Nephron (organoid): ENCODE data around the gene IRF2.

ENCODE experiments used
- H3K27ac Mint-ChIP-seq, 3 experiments: 2 replicates each; pipeline ENCODE4 v1.8.0; 2020; ENCODE audit warnings: mixed read lengths in 3 of 3, mild to moderate bottlenecking in 2 of 3, moderate library complexity in 1 of 3
- H3K27me3 Mint-ChIP-seq: 2 replicates; pipeline ENCODE4 v1.8.0; 2021; ENCODE audit warnings: low read depth, mild to moderate bottlenecking, moderate library complexity, mixed read lengths
- H3K36me3 Mint-ChIP-seq: 2 replicates; pipeline ENCODE4 v1.8.0; 2020; ENCODE audit warnings: low read depth, mixed read lengths
- H3K4me1 Mint-ChIP-seq: 2 replicates; pipeline ENCODE4 v1.8.0; 2020; ENCODE audit warnings: mixed read lengths
- H3K4me3 Mint-ChIP-seq, 3 experiments: 2 replicates each; pipeline ENCODE4 v1.8.0; 2020; ENCODE audit warnings: mild to moderate bottlenecking in 3 of 3, mixed read lengths in 3 of 3, moderate library complexity in 2 of 3
- H3K9me3 Mint-ChIP-seq: 2 replicates; pipeline ENCODE4 v1.8.0; 2020; ENCODE audit warnings: mixed read lengths
- CTCF ChIP-seq, 3 experiments: fragments of 200-600 bp; sonication (generic); IDR thresholded peaks; one replicate each; pipeline ENCODE4 v1.5.0; 2021; ENCODE audit warnings: antibody characterized with exemption in 3 of 3; ENCODE audit not compliant: unreplicated experiment in 3 of 3

IRF2 gene

GRCh38 chr4:184479516-184479950 is 5.2 kb upstream of the IRF2 start:
- Mint-ChIP-seq H3K9me3 (peaks cover 7% of the 10 kb centered on the region), H3K27ac (no peak overlapping the region), H3K4me1 (peaks cover 26% of the 10 kb centered on the region), H3K36me3 (peaks cover 4% of the 10 kb centered on the region), H3K4me3 (no peak overlapping the region), H3K27me3 (peaks cover 6% of the 10 kb centered on the region)
- no peak for TF ChIP-seq CTCF (IDR thresholded peaks at IDR 0.05; ENCODE audit: unreplicated experiment in 3 of 3)

DNA sequence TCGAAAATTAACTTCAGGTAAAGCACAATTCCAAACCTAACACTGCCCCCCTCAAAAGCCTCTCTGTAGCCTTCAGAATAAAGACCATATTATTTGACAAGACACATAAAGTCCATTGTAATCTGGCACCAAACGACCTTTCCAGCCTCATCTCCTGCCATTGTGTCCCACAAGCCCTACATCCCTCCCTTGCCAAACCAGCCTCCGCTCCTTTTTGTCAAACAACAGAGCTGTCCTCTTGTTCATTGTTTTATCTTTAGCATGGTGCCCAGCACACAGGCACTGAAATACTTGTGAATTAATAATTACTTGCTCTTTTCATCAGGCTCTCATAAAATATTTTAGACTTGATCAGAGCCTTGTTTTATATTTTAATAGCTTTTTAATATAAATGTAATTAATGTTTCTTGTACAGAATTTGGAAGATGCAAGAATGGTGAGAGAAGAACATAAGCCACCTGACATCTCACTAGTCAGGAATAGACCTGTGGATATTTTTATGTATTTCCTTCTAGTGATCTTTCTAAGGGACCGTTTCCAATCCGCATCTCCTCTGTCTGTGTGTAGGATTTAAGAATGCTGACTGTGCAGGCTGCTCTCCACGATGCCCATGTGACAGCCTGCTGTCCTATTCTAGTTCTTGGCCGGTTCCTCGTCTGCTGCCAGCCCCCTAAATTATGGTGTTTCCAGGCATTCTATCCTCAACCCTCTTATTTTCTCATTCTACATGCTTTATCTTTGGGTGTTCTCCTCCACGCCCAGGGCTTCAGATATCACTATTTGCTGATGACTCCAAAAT is 3.0 kb upstream of the IRF2 start:
- peak overlapping the region; percentile 60 to 68 (median 62) for H3K27ac Mint-ChIP-seq
- H3K9me3 Mint-ChIP-seq = no peaks in the 10 kb centered on the region
- no peak for TF ChIP-seq CTCF (IDR thresholded peaks at IDR 0.05; ENCODE audit: unreplicated experiment in 3 of 3)
- peaks cover 6% of the 10 kb centered on the region for H3K27me3 Mint-ChIP-seq
- peak overlapping the region; percentile 62 to 79 (median 73) for H3K4me3 Mint-ChIP-seq
- no peaks in the 10 kb centered on the region for H3K36me3 Mint-ChIP-seq
- H3K4me1 Mint-ChIP-seq = peaks cover 26% of the 10 kb centered on the region

DNA sequence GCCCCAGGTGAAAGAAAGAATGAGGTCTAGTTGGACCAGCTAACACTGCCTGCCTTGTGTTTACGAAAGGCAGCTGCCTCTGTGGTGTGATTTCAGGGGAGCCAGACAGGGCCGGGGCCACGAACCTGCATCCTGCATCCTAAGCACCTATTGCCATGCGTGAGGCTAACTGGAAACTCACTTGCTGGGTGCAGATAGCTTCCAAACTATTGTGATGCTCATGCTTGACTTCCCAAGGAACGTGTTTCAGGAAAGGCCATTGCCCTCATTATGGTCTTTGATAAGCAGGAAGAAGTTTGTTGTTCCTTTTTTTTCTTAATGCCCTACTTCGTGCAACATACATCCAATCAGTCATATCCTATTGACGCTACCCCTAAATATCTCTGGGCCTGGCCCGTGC is 2.3 kb upstream of the IRF2 start:
- Mint-ChIP-seq H3K27me3 (peaks cover 6% of the 10 kb centered on the region), H3K36me3 (no peaks in the 10 kb centered on the region), H3K9me3 (no peaks in the 10 kb centered on the region), H3K27ac (peak overlapping the region; percentile 59 to 85 (median 68)), H3K4me3 (peak overlapping the region; percentile 68 to 79 (median 73)), H3K4me1 (peaks cover 33% of the 10 kb centered on the region)
- TF ChIP-seq CTCF (IDR thresholded peaks at IDR 0.05; ENCODE audit: unreplicated experiment in 3 of 3) = no peak

GRCh38 chr4:184475498-184475897 is 1.1 kb upstream of the IRF2 start:
- TF ChIP-seq CTCF (IDR thresholded peaks at IDR 0.05; ENCODE audit: unreplicated experiment in 3 of 3) = no peak
- Mint-ChIP-seq H3K9me3 (no peaks in the 10 kb centered on the region), H3K27me3 (peaks cover 2% of the 10 kb centered on the region), H3K27ac (peak overlapping the region; percentile 98 to 99 (median 99)), H3K4me1 (peaks cover 33% of the 10 kb centered on the region), H3K36me3 (no peaks in the 10 kb centered on the region), H3K4me3 (peak overlapping the region; percentile 98 to 100 (median 99))

DNA sequence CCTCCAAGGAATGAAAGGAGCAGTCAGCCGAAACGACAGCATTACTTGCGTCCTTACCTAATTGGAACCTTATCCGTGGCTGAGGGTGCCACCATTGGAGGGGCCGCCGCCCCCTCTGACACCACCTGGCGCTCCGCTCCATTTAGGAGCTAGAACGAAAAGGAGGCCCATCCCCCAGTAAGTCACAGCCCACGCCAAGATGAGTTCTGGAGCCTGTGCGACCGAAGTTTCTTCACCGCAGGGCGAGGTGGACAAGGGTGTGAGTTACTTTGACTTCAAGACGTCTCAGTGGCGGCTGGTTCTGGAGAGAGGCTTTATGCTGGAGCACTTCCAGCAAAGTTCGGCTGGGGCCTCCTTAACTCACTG is 729 bp upstream of the IRF2 start:
- peak overlapping the region; percentile 98 to 100 (median 99) for H3K4me3 Mint-ChIP-seq
- no peaks in the 10 kb centered on the region for H3K36me3 Mint-ChIP-seq
- no peaks in the 10 kb centered on the region for H3K27me3 Mint-ChIP-seq
- peak overlapping the region; percentile 98 to 99 (median 99) for H3K27ac Mint-ChIP-seq
- no peak for TF ChIP-seq CTCF (IDR thresholded peaks at IDR 0.05; ENCODE audit: unreplicated experiment in 3 of 3)
- peaks cover 33% of the 10 kb centered on the region for H3K4me1 Mint-ChIP-seq
- H3K9me3 Mint-ChIP-seq = no peaks in the 10 kb centered on the region
